GM21576 (cell line): ENCODE results near the gene CFAP46.
"Not testable (repeated sequence)": the region's sequence is repeated elsewhere in the genome, so short reads cannot be mapped to it uniquely, and the experiment has no call there.

Experiments
- ATAC-seq: cut with Tn5 transposase; IDR thresholded peaks from one replicate; pipeline ENCODE4 v1.9.1; 2021; ENCODE audit warnings: mild to moderate bottlenecking, moderate library complexity; ENCODE audit not compliant: unreplicated experiment

The CFAP46 gene

DNA sequence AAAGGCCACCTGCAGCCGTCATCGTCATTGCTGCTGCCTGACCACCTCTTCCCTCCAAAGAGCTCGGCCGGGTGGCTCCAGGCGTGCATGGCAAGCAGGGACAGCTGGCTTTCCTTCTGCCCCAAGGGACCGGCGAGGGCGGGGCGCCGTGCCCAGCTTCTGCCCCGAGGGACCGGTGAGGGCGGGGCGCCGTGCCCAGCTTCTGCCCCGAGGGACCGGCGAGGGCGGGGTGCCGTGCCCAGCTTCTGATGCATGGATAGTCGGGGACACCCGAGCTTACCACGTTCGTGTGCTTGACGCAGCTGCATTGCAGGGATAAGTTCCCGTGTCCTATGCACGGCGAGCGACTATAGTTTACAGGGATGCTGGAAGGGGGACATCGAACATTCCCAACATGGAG, 27.0 kb downstream of the CFAP46 start:
- ATAC-seq = no peak

DNA sequence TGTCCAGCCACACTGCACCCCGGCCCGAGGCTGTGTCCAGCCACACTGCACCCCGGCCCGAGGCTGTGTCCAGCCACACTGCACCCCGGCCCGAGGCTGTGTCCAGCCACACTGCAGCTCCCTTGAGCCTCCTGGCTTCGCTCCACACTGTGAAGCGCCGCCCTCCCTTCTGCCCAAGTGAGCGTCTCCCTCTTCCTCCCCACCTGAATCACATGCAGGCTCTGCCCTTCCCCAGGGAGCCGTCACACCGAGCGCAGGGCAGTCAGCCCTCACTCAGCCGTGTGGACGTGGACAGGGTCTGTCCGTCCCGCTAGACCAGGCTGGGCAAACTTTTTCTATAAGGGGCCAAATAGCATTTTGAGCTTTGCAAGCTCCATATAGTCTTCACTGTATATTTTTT, 27.6 kb downstream of the CFAP46 start:
- ATAC-seq = no peak

DNA sequence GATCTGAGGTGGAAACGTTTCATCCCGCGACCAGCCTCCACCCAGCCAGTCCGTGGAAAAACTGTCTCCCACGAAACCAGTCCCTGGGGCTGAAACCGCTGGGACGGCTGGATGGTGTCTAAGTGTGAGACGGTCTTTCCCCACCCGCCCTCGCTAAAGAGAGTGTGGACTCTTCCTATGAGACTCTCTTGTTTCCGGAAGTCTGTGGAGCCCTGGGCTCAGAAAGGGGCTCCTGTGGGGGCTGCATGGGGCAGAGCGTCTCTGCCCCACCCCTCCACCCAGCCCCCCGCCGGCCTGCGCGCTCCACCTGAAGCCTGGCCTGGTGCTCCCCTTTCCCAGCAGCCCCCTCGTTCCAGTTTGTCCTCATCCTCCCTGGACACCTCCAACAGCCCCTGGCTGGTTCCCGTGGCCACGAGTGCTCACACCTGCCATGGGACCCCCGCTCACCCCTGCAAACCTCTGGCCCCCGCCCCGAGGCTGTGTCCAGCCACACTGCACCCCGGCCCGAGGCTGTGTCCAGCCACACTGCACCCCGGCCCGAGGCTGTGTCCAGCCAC, 28.7 kb downstream of the CFAP46 start:
- no peak for ATAC-seq

DNA sequence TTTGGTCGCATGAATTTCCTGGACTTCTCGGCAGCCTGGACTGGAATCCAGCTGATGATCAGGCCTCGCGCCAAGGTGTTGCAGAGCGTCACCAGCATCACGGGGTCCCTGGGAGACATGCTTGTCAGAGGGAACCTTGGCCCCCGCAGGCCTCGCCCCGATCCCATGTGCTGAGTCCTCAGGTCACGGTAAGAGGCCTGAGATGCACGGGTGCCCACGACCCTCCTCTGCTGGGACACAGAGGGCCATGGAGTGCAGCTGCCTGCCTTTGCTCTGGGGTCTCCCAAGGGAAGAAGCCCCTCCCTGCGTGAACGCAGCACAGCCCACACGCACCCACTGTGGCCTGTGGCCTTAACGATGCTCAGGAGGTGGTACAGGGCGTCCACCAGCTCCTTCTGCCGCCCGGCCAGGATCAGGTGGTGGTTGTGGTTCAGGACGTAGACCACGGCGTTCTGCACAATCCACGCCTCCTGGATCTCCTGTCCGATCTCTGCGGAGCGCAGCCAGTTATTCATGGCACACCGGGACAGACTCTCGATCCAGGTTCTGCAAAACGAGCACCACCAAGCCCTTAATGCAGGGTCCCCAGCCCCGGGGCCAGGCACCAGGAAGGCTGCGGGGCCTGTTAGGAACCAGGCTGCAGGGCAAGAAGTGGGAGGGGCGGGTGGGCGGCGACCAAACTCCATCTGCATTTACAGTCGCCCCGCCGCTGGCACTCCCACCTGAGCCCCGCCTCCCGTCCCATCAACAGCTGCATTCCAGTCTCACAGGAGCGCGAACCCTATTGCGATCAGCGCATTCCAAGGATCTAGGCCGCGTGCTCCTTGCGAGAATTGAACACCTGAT, 29.4 kb downstream of the CFAP46 start:
- no peak for ATAC-seq

DNA sequence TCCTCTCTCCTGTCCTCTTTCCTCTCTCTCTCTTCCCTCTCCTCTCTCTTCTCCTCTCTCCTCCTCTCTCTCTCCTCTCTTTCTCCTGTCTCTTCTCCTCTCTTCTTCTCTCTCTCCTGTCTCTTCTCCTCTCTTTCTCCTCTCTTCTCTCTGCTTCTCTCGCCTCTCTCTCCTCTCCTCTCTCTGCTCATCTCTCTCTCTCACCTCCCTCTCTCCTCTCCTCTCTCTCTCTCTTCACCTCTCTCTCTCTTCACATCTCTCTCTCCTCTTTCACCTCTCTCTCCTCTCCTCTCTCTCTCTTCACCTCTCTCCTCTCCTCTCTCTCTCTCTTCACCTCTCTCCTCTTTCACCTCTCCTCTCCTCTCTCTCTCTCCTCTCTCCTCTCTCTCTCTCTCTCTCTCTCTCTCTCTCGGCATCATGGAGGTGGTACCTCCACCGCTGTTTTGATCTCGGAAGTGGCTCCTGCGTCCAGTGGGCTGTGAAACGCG, 30.1 kb downstream of the CFAP46 start:
- no peak for ATAC-seq

DNA sequence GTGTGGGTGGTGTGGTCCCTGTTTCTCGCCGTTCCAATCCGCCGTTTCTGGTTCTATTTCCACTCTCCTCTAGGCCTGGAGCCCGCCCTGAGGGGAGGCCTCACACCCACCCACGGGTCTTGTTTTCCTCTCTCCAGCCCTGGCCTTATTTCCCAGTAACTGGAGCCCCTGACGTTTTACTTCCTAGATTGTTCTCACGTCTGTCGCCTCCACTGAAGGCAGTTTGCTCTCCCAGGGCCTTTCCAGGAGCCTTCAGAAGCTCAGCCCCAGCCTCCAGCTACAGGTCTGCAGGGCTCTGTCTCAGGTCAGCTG, 30.6 kb downstream of the CFAP46 start:
- no peak for ATAC-seq

DNA sequence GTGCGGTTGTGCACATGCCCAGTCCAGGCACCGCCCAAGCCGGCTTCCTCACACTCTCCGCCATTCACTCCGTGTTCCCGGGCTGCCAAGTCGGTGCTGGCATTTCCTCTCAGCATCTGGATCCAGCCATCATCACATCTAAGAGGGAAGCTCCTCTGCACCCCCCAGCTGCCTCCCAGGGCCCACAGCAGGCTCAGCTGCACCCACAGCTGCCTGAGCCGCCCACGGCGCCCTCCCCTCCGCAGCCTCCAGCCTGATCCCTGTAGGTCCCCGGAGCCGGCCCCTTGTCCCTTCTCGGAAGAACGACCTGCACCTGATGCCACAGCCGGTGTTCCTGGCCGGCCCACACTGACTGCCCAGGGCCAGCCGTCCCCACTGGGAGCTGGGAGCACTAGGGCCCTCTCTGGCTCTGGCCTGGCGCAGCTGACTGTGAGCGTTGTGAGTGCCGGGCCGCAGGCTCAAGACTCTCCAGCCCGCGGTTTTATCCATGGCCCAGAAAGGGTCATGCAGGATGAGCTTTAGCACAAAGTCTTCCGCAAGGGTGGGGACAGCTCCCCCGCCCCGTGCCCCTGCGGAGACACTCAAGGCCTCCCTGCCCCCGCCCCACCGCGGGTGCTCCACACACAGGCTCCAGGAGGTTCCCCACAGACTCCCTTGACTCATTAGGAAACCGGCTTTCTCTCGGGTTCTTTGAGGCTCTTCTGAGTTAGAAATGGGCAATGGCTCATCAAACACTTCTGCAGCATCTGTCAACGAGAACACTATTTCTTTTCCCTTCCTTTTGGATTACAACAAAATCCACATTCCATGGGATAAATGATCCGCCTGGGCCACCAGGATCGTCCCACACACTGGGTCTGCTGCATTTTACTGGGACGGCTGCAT, 31.2 kb downstream of the CFAP46 start:
- ATAC-seq = no peak

DNA sequence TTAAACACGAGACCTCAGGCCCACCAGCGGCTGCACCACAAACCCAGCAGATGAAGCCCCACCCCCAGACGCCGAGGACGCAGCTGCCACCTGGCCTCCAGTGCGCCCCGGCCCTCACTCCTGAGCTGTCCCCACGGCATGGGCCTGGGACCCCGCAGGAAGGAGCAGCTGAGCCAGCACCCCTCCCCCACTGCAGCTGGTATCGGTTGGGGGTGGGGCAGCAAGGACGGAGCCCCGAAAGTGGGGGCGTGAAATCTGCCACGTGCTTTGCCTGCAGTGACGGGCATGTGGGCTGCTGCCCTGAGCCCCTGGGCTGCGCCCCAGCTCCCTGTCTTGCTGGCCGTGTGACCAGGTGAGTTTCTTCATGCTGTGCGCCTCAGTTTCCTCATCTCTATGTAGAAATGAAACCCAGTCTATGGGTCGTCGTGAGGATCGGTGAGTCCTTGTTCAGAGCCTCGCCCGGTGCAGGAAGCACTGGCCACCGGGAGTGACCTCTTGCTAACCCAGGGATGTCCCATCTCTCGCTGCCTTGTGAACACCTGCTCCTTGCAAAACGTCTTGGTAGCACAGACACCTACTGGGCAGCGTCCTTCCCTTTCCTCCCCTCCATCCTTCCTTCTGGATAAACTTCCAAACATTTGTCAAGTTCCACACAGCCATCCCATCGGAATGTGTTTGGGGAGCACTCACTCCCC, 32.0 kb downstream of the CFAP46 start:
- no peak for ATAC-seq

DNA sequence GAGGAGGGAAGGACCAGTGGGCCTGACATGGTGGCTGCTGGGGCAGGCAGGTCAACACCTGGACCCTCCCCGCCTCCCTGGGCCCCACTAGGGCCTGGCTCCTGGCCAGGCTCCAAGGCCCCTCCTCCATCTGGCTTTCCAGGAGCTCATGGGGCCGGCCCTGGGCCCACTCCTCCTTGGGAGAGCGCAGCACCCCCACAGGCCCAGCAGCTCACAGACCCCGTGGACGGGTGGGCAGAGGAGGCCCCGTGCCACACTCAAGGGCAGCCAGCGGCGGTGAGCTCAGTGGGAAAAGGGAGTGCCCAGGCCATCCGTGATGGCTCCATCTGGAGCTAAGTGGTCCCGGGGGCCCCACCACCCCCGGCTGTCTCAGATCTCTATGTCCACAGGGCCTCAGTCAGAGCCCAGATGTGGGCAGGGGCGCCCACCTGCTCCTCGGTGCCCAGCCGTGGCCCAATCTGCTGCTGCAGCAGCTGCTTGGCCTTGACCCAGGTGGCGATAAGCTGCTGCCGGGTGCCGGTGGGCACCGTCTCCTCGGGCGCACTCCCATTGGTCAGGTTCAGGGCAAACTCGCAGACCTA, 32.8 kb downstream of the CFAP46 start:
- ATAC-seq = no peak

DNA sequence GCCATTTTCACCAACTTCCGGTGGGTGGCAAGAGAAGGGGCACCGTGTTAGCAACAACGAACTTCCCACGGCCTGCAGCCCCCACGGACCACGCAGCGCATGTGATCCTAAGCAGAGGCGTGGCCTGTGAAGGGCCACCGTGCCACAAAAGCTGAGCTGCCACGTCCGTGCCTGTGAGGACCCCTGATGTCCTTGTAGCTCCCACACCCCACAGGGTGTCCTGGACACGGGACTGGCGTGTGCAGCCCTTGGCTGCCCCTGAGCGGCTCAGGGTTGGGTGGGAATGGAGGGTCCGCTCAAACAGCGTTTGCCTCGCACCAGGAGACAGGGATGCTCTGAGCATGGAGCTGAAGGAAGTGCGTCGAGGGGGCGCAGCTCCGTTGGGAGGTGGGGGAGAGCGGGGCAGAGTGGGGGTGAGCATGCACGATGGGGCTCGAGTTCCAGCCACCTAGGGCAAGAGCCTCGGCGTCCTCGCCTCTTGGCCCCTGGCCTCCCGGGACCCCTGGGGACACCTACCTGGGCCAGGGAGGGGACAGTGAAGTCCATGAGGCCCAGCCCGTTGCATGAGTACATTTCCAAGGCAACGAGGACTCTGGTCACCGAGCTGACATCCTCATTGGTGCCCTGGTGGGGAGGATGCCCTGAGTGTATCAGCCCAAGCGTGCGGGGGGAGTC, 33.6 kb downstream of the CFAP46 start:
- ATAC-seq = no peak

DNA sequence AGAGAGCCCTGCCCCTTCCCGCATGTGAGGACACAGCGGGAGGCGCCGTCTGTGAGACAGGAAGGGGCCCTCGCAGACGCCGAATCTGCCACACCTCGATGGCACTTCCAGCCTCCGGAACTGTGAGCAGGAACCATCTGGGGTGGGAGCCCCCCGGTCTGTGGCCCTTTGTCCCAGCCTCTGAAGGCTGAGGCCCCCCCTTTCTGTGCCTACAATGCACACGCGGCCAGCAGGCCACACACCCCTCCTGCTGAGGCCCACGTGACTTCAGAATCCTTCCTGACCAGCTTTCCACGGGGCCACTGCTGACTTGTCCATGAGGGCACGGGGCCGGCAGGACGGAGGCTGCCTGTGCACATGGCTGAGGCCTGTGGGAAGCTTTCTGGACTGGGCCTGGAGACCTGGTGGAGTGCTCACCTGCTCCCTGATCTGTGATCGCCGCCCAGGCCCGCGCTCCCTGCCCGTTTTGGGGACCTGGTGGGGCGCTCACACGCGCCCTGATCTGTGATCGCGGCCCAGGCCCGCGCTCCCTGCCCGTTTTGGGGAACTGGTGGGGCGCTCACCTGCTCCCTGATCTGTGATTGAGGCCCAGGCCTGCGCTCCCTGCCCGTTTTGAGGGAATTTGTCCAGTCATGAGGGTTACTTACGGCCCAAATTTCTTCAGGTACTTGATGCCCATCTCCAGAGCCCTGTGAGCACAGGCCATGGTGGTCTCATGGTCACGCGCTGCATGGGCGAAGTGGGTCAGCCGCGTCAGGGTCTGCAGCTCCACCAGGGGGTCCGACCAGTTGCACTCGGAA, 34.3 kb downstream of the CFAP46 start:
- no peak for ATAC-seq

DNA sequence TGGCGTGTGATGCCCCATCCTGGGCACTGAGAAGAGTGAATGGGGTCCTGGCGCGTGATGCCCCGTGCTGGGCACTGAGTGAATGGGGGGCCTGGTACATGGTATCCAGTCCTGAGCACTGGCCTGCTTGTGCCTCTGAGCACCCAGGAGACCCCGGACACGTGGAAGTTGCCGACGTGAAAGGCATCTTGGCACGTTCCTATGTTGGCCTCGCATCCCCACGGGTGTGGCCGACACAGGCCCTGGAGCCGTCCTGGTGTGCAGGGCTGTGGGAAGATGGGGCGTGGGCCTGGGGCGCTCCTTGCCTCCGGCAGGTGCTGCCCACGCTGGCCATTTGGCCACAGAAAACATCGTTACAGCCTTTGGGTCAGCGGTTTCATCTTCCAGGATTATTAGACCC, 35.5 kb downstream of the CFAP46 start:
- no peak for ATAC-seq

DNA sequence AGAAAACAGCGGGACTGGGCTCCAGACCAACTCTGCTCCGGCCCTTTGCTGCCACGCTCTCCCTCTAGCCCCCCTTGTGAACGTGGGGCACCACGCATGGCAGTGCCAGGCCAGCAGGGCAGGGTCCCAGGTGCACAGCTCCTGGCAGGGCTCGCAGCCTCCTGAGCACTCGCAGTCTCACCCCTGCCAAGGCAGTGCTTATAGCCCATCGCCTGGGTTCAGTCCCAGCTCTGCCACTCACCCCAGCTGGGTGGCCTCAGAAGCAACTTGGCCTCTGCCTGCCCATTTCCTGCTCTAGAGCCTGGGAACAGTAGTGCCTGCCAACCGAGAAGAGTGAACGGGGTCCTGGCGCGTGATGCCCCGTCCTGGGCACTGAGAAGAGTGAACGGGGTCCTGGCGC, 36.3 kb downstream of the CFAP46 start:
- no peak for ATAC-seq

DNA sequence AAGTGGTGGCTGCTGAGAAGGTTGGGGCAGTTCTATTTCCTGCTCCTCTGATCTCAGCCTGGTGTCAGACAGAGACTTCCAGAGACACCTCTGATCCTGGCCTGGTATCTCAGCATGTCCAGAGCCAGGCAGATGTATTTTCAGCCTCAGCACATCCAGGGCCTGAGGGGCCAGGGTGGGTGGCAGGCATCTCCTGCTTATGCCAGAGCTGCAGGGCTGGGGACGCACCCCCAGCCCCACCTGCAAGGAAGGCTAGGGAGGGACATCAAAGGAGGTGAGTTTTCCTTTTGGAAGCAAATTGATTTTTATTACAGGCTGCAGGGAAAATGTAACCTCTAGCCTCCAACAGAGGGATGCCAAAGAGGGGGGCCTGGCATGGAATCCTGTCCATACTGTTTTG, 36.7 kb downstream of the CFAP46 start:
- no peak for ATAC-seq

DNA sequence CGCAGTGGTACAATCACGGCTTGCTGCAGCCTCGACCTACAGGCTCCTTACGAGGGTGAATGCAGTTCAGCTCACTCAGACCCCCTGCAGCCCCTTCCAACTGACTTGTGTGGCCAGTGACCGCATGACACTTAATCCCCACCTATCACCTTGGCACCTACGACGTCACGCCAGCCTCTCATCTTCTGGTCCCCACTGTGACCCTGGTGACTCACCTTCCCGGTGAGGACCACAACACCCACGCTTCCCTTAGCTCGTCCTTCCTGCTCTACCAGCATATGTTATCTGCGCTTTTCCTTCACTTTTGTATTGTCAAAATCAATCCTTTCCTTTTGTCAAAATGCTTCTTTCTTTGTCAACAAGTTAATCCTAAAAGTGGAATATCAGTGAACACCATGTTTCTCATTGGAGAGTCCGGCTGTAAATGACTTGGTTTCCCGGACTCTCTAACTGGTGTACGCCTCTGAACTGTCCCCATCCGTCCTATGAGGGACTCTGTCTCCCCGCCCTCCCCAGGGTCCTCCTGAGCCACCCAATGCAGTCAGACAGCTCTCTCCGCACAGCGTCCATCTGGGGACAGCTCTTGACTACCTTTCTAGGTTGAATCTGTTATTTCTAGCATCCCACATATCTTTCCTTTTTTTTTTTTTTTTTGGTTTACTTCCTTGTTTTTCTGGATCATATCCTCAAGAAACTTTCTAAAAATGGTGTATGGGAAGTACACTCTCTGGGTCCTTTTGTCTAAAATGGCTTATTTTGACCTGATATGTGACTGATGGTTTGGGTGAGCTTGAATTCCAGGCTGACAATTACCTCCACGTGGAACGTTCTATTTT, 37.3 kb downstream of the CFAP46 start:
- no peak for ATAC-seq

DNA sequence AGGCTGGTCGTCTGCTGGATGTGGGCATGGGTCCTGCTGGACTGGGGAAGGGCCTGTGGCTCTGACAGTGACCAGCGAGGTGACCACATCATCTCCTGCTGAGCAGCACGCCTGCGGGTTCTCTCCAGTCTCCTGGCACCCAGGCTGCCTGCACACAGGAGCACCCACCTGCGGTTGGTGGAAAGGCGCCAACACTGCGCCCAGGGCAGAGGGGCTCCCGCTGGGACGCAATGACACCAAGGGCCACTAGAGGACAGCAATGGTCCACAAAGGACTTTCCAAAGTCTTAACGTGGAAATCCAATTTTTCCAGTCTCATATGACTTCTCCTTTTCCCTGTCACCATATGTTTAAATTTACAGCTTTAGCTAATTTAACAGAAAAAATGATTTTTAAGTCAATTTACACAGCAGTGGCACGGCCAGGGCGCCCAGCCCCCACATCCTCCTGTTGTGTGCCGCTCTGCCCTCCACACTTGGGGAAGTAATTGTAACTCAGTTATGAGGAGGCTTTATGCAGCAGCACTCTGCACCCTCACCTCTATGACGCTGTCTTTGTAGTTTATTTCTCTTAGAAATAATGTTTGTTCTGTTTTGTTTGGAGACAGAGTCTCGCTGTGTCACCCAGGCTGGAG, 38.1 kb downstream of the CFAP46 start:
- no peak for ATAC-seq

DNA sequence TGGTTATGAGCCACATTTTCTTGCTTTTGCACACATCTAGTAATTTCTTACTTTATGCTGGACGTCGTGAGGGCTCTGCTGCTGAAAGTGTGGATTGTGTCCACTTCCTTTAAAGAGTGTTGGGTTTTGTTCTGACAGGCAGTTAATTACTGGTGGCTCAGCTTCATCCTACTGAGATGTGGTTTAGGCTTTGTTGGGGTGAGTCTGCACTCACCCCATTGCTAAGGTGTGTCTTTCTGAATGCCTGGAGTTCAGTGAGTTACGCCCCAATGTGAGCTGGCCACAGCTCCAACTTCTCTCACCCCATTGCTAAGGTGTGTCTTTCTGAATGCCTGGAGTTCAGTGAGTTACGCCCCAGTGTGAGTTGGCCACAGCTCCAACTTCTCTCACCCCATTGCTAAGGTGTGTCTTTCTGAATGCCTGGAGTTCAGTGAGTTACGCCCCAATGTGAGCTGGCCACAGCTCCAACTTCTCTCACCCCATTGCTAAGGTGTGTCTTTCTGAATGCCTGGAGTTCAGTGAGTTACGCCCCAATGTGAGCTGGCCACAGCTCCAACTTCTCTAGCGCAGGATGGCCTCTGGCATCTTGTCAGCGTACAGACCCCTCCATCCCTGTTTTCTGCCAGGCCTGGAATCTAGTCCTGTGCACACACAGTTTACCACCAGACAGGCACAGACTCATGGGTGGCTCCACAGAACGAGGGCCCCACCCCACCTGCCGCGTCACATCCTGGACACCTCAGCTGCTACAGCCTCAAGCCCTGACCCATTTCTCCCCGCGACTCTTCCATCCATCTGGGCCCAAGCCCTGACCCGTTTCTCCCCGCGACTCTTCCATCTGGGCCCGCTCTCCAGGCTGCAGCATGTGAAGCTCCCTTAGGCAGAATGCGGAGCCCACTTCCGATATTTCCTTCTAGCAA, 39.5 kb downstream of the CFAP46 start:
- not testable (repeated sequence) for ATAC-seq
